ENCODE results near the gene COLEC12.
"Not testable (repeated sequence)": the region's sequence is repeated elsewhere in the genome, so short reads cannot be mapped to it uniquely, and the experiment has no call there.

COLEC12 gene

DNA sequence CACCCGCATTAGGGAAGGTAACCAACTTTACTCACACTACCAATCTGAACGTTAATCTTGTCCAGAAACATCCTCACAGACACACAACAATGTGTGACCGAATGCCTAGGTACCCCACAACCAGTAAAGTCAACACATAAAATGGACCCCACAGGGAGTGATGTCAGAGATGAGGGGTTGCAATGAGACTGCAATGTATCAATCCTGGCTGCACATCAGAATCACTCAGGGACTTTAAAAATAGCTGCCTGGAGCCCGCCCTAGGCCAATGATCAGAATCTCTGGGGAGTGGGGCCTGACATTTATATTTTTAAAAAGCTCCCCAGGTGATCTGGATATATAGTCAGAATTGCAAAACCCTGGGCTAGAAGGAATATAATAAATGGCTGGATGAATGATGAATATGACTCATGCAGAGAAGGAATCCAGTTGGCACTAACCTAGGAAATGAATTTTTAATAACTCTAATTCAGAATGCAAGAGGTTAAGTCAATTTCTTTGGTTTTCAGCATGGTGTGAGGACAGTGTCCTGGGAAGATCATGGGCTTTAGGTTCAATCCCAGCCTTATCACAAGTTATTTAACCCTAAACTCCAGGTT is 92.8 kb downstream of the COLEC12 start:
- ATAC-seq: peak; percentile 50; the same call in 2 of the 3 replicates
- TF ChIP-seq PPARA (CRISPR knock-in tag; IDR thresholded peaks at IDR 0.05; ENCODE audit: borderline replicate concordance) (no peak), ZFP3 (CRISPR knock-in tag; IDR thresholded peaks at IDR 0.05) (no peak), SNAI2 (CRISPR knock-in tag; IDR thresholded peaks at IDR 0.05) (no peak), TCF4 (CRISPR knock-in tag; IDR thresholded peaks at IDR 0.05; ENCODE audit: borderline replicate concordance) (no peak)
- TF ChIP-seq, protein P1, sequence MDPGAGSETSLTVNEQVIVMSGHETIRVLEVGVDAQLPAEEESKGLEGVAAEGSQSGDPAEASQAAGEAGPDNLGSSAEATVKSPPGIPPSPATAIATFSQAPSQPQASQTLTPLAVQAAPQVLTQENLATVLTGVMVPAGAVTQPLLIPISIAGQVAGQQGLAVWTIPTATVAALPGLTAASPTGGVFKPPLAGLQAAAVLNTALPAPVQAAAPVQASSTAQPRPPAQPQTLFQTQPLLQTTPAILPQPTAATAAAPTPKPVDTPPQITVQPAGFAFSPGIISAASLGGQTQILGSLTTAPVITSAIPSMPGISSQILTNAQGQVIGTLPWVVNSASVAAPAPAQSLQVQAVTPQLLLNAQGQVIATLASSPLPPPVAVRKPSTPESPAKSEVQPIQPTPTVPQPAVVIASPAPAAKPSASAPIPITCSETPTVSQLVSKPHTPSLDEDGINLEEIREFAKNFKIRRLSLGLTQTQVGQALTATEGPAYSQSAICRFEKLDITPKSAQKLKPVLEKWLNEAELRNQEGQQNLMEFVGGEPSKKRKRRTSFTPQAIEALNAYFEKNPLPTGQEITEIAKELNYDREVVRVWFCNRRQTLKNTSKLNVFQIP (CRISPR knock-in tag; IDR thresholded peaks at IDR 0.05; ENCODE audit: borderline replicate concordance, low read depth): no peak

DNA sequence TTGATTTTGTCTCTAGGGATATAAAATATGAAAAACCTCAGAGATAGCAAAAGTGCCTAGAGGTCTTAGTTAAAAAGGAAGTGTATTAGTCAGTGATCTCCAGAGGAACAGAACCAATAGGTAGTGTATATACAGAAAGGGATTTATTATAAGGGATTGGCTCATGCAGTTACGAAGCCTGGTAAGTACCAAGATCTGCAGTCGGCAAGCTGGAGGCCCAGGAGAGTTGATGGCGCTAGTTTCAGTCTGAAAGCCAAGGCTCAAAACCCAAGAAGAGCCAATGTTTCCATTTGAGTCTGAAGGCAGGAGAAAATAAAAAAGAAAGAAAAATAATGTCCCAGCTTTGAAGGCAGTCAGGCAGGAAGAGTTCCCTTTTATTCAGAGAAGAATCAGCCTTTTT is 93.3 kb downstream of the COLEC12 start:
- no peak for ATAC-seq
- no peak for TF ChIP-seq GLIS3 (CRISPR knock-in tag; IDR thresholded peaks at IDR 0.05)
- TF ChIP-seq SNAI2 (CRISPR knock-in tag; IDR thresholded peaks at IDR 0.05): no peak
- no peak for TF ChIP-seq TCF4 (CRISPR knock-in tag; IDR thresholded peaks at IDR 0.05; ENCODE audit: borderline replicate concordance)
- TF ChIP-seq ZNF8 (CRISPR knock-in tag; IDR thresholded peaks at IDR 0.05): no peak
- TF ChIP-seq, protein P2, sequence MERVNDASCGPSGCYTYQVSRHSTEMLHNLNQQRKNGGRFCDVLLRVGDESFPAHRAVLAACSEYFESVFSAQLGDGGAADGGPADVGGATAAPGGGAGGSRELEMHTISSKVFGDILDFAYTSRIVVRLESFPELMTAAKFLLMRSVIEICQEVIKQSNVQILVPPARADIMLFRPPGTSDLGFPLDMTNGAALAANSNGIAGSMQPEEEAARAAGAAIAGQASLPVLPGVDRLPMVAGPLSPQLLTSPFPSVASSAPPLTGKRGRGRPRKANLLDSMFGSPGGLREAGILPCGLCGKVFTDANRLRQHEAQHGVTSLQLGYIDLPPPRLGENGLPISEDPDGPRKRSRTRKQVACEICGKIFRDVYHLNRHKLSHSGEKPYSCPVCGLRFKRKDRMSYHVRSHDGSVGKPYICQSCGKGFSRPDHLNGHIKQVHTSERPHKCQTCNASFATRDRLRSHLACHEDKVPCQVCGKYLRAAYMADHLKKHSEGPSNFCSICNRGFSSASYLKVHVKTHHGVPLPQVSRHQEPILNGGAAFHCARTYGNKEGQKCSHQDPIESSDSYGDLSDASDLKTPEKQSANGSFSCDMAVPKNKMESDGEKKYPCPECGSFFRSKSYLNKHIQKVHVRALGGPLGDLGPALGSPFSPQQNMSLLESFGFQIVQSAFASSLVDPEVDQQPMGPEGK (CRISPR knock-in tag; IDR thresholded peaks at IDR 0.05; ENCODE audit: borderline replicate concordance): no peak
- TF ChIP-seq ARNTL (CRISPR knock-in tag; IDR thresholded peaks at IDR 0.05; ENCODE audit: borderline replicate concordance, low read depth): no peak
- no peak for TF ChIP-seq ESRRG (CRISPR knock-in tag; IDR thresholded peaks at IDR 0.05)
- TF ChIP-seq, protein P3, sequence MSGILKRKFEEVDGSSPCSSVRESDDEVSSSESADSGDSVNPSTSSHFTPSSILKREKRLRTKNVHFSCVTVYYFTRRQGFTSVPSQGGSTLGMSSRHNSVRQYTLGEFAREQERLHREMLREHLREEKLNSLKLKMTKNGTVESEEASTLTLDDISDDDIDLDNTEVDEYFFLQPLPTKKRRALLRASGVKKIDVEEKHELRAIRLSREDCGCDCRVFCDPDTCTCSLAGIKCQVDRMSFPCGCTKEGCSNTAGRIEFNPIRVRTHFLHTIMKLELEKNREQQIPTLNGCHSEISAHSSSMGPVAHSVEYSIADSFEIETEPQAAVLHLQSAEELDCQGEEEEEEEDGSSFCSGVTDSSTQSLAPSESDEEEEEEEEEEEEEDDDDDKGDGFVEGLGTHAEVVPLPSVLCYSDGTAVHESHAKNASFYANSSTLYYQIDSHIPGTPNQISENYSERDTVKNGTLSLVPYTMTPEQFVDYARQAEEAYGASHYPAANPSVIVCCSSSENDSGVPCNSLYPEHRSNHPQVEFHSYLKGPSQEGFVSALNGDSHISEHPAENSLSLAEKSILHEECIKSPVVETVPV (CRISPR knock-in tag; IDR thresholded peaks at IDR 0.05): no peak

DNA sequence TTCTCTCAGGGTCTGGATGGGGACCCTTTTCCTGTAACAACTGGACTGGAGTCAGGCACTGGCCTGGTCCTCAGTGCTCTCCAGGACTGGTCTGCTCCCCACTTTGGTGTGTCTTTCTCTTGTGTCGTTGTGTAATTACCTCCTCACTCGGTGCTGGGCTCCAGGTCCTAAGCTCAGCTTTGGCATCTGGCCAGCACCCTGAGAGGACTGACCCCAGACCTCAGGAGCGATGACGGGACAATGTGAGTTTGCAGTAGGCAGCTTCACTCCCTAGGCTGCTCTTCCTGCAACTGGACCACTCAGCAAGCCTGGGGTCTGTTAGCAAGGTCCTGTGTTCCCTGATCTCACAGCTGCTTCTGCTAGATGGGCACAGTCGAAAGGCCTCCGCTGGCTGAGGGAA is 93.8 kb downstream of the COLEC12 start:
- no peak for ATAC-seq
- TF ChIP-seq TCF4 (CRISPR knock-in tag; IDR thresholded peaks at IDR 0.05; ENCODE audit: borderline replicate concordance) (no peak), BACH2 (CRISPR knock-in tag; IDR thresholded peaks at IDR 0.05; ENCODE audit: borderline replicate concordance) (no peak), SNAI2 (CRISPR knock-in tag; IDR thresholded peaks at IDR 0.05) (no peak), ZC3H10 (CRISPR knock-in tag; IDR thresholded peaks at IDR 0.05) (no peak), ZNF70 (CRISPR knock-in tag; IDR thresholded peaks at IDR 0.05) (no peak), ZFP3 (CRISPR knock-in tag; IDR thresholded peaks at IDR 0.05) (no peak), TOX (CRISPR knock-in tag; IDR thresholded peaks at IDR 0.05; ENCODE audit: borderline replicate concordance) (no peak), RARB (CRISPR knock-in tag; IDR thresholded peaks at IDR 0.05) (no peak), CSDC2 (CRISPR knock-in tag; IDR thresholded peaks at IDR 0.05) (no peak), PPARA (CRISPR knock-in tag; IDR thresholded peaks at IDR 0.05; ENCODE audit: borderline replicate concordance) (no peak), ARNTL (CRISPR knock-in tag; IDR thresholded peaks at IDR 0.05; ENCODE audit: borderline replicate concordance, low read depth) (no peak)
- TF ChIP-seq, protein P4, sequence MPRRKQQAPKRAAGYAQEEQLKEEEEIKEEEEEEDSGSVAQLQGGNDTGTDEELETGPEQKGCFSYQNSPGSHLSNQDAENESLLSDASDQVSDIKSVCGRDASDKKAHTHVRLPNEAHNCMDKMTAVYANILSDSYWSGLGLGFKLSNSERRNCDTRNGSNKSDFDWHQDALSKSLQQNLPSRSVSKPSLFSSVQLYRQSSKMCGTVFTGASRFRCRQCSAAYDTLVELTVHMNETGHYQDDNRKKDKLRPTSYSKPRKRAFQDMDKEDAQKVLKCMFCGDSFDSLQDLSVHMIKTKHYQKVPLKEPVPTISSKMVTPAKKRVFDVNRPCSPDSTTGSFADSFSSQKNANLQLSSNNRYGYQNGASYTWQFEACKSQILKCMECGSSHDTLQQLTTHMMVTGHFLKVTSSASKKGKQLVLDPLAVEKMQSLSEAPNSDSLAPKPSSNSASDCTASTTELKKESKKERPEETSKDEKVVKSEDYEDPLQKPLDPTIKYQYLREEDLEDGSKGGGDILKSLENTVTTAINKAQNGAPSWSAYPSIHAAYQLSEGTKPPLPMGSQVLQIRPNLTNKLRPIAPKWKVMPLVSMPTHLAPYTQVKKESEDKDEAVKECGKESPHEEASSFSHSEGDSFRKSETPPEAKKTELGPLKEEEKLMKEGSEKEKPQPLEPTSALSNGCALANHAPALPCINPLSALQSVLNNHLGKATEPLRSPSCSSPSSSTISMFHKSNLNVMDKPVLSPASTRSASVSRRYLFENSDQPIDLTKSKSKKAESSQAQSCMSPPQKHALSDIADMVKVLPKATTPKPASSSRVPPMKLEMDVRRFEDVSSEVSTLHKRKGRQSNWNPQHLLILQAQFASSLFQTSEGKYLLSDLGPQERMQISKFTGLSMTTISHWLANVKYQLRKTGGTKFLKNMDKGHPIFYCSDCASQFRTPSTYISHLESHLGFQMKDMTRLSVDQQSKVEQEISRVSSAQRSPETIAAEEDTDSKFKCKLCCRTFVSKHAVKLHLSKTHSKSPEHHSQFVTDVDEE (CRISPR knock-in tag; IDR thresholded peaks at IDR 0.05): no peak
- TF ChIP-seq, protein P1 (CRISPR knock-in tag; IDR thresholded peaks at IDR 0.05; ENCODE audit: borderline replicate concordance, low read depth): no peak
- TF ChIP-seq, protein P3 (CRISPR knock-in tag; IDR thresholded peaks at IDR 0.05): no peak
- TF ChIP-seq, protein P5, sequence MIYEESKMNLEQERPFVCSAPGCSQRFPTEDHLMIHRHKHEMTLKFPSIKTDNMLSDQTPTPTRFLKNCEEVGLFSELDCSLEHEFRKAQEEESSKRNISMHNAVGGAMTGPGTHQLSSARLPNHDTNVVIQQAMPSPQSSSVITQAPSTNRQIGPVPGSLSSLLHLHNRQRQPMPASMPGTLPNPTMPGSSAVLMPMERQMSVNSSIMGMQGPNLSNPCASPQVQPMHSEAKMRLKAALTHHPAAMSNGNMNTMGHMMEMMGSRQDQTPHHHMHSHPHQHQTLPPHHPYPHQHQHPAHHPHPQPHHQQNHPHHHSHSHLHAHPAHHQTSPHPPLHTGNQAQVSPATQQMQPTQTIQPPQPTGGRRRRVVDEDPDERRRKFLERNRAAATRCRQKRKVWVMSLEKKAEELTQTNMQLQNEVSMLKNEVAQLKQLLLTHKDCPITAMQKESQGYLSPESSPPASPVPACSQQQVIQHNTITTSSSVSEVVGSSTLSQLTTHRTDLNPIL (CRISPR knock-in tag; IDR thresholded peaks at IDR 0.05; ENCODE audit: low read depth): no peak

DNA sequence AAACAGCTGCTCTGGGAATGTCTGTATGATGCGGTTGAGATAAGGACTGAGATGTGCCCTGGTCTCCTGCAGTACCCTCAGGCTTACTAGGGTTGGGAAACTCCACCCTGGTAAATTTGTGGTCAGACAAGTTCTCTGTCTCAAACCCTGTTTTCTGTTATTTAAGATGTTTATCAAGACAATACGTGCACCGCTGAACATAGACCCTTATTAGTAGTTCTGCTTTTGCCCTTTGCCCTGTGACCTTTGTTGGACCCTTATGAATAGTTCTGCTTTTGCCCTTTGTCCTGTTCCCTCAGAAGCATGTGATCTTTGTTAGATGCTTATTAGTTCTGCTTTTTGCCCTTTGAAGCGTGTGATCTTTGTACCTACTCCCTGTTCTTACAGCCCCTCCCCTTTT is 95.5 kb downstream of the COLEC12 start:
- ATAC-seq: not testable (repeated sequence)

Measured in SK-N-SH treated with all-trans-retinoic acid at 6 μM for 48 hours (cell line).